PFSK-1 (cell line): ENCODE data around the gene S100A1.

Experiments used
- POLR2AphosphoS5 ChIP-seq: IDR thresholded peaks from 2 replicates; pipeline ENCODE4 v1.6.1; 2012; ENCODE audit warnings: low read depth, mild to moderate bottlenecking, control low read depth, low read length, moderate library complexity
- REST ChIP-seq, 2 experiments: IDR thresholded peaks; 2 replicates each; pipeline versions ENCODE4 v1.6.1 to v1.8.0; 2011 to 2012; ENCODE audit warnings: low read depth in 2 of 2, low read length in 2 of 2, control low read depth in 1 of 2, inconsistent platforms in 1 of 2, mild to moderate bottlenecking in 1 of 2, moderate library complexity in 1 of 2; ENCODE audit not compliant: insufficient read depth in 1 of 2

GRCh38 chr1:153647346-153647714, 19.1 kb downstream of the S100A1 start:
- TF ChIP-seq REST (IDR thresholded peaks at IDR 0.05; ENCODE audit: insufficient read depth in 1 of 2, low read depth in 2 of 2, low read length in 2 of 2) (no peak), POLR2AphosphoS5 (peak; percentile 56; the same call in 1 of the 2 replicates)
